ENCODE results near the gene COL8A1.

GRCh38 chr3:99648101-99648500 is 9.7 kb downstream of the COL8A1 start:
- no peak for TF ChIP-seq POLR2A (IDR thresholded peaks at IDR 0.05)
- TF ChIP-seq, protein P1, sequence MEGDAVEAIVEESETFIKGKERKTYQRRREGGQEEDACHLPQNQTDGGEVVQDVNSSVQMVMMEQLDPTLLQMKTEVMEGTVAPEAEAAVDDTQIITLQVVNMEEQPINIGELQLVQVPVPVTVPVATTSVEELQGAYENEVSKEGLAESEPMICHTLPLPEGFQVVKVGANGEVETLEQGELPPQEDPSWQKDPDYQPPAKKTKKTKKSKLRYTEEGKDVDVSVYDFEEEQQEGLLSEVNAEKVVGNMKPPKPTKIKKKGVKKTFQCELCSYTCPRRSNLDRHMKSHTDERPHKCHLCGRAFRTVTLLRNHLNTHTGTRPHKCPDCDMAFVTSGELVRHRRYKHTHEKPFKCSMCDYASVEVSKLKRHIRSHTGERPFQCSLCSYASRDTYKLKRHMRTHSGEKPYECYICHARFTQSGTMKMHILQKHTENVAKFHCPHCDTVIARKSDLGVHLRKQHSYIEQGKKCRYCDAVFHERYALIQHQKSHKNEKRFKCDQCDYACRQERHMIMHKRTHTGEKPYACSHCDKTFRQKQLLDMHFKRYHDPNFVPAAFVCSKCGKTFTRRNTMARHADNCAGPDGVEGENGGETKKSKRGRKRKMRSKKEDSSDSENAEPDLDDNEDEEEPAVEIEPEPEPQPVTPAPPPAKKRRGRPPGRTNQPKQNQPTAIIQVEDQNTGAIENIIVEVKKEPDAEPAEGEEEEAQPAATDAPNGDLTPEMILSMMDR (IDR thresholded peaks at IDR 0.05), result no peak

All from vagina (tissue), 2 donors.